ENCODE data around the gene ASPSCR1.

Gene ASPSCR1

GRCh38 chr17:82033359-82034085, 56.1 kb downstream of the ASPSCR1 start:
- DNase-seq (ENCODE audit: low read depth) = no peak
- TF ChIP-seq CTCF (conservative IDR thresholded peaks at IDR 0.05; ENCODE audit: low read length) = no peak

GRCh38 chr17:82034371-82035011, 57.1 kb downstream of the ASPSCR1 start:
- TF ChIP-seq CTCF (conservative IDR thresholded peaks at IDR 0.05; ENCODE audit: low read length) = no peak
- no peak for DNase-seq (ENCODE audit: low read depth)
- no peak overlapping the region for H3K4me3 ChIP-seq (ENCODE audit: low read length)

More at GRCh38 chr17:82033359-82034085, 56.1 kb downstream of the ASPSCR1 start:
- no peak overlapping the region for H3K4me3 ChIP-seq (ENCODE audit: low read length)

DNA sequence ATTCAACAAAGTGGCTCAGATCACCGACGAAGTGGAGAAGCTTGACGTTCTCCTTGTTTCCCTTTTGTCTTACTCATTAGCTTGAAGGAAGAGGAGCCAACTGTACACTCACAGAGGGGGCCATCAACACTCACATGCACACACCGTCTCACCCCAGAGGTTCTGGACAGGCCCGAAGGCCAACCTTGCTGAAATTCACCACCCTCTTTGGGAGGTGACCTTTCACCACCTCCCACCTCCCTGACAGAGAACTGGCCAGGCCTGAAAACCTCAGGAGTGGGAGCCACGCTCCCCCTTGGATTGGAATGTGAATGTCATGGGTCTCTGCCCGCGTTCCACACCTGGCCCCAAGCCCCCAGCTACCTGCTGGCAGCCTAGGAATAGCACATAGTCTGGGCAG, 58.1 kb downstream of the ASPSCR1 start:
- no peak for TF ChIP-seq CTCF (conservative IDR thresholded peaks at IDR 0.05; ENCODE audit: low read length)
- no peak overlapping the region for H3K4me3 ChIP-seq (ENCODE audit: low read length)
- no peak for DNase-seq (ENCODE audit: low read depth)

GRCh38 chr17:82035956-82036633, 58.7 kb downstream of the ASPSCR1 start:
- peak overlapping the region; percentile 73 for H3K4me3 ChIP-seq (ENCODE audit: low read length)
- TF ChIP-seq CTCF (conservative IDR thresholded peaks at IDR 0.05; ENCODE audit: low read length) = no peak
- DNase-seq (ENCODE audit: low read depth) = no peak

GRCh38 chr17:82036634-82037091, 59.2 kb downstream of the ASPSCR1 start:
- peak overlapping the region; percentile 73 for H3K4me3 ChIP-seq (ENCODE audit: low read length)
- DNase-seq (ENCODE audit: low read depth) = no peak
- TF ChIP-seq CTCF (conservative IDR thresholded peaks at IDR 0.05; ENCODE audit: low read length) = no peak

DNA sequence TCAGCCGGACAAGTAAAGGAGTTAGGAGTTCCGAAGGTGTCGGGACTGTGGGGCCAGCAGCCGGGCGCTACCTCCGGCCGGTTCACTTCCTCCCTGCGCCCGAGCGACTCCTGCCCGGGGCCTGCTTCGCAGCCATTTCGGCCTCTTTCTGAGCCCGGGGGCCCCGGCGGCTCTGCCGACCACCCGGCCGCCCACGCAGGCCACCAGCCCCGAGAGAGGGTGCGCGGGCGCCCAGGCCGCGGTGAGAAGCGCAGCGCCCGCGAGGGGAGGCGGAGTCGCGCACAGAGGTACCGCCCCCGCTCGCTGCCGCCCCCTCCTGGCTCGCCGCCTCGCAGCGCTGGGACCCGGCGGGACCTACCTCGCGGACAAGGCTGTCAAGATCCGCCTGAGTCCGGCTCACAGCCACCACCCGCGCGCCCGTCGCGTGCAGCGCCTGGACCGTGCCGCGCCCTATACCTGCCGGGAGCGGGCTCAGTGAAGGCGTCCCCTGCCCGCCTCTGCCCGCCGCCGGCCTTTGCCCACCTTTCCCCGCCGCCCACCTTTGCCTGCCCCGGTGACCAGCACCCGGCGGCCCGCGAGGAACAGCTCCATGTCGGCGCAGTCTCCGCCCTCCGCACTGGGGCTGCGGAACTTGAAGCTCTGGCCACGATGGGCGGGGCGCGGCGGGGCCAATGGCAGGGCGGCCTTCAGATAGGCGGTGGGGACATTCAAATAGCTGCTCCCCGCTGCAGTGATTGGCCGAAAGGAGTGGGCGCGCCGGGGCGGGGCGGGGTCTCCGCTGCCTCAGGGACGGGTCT, 59.9 kb downstream of the ASPSCR1 start, which contains the start of gene DCXR:
DCXR (minus strand) TSS at position 606 of the 797 bp plus-strand sequence; CDS start at position 591, 15 bp downstream.
- TF ChIP-seq CTCF (conservative IDR thresholded peaks at IDR 0.05; ENCODE audit: low read length) = peak; percentile 54
- peak within 1 kb of the TSS; percentile 73 for H3K4me3 ChIP-seq (ENCODE audit: low read length)
- DNase-seq (ENCODE audit: low read depth) = peak; percentile 93
